ENCODE data around the gene HOXB3.

HOXB3 gene

GRCh38 chr17:48596735-48597527, 6.9 kb upstream of the HOXB3 start:
- DNase-seq, result no peak

GRCh38 chr17:48596000-48596734, 6.1 kb upstream of the HOXB3 start:
- DNase-seq, result no peak

GRCh38 chr17:48595278-48595999, 5.4 kb upstream of the HOXB3 start:
- no peak for DNase-seq

GRCh38 chr17:48594538-48595277, 4.7 kb upstream of the HOXB3 start:
- DNase-seq, result no peak

- peak; percentile 54 for DNase-seq
These were observed 3.9 kb upstream of the HOXB3 start for GRCh38 chr17:48593840-48594537.

- no peak for DNase-seq
These were observed 3.2 kb upstream of the HOXB3 start, which contains the start of gene HOXB5 for GRCh38 chr17:48593126-48593829. HOXB5 (minus strand) TSS chr17:48593779; CDS start chr17:48593682, 97 bp downstream.

- no peak for DNase-seq
These were observed 2.5 kb upstream of the HOXB3 start for GRCh38 chr17:48592577-48592976.

- no peak for DNase-seq
These were observed 2.0 kb upstream of the HOXB3 start for GRCh38 chr17:48592057-48592514.

GRCh38 chr17:48591255-48592056, 1.4 kb upstream of the HOXB3 start:
- no peak for DNase-seq

GRCh38 chr17:48590607-48591161, 643 bp upstream of the HOXB3 start:
- no peak for DNase-seq

- no peak for DNase-seq
These were observed 796 bp downstream of the HOXB3 start for GRCh38 chr17:48589060-48589830.

GRCh38 chr17:48588528-48588927, 1.5 kb downstream of the HOXB3 start:
- DNase-seq, result no peak

GRCh38 chr17:48588074-48588415, 2.0 kb downstream of the HOXB3 start:
- no peak for DNase-seq

- no peak for DNase-seq
These were observed 2.6 kb downstream of the HOXB3 start for GRCh38 chr17:48587276-48588073.

- no peak for DNase-seq
These were observed 3.4 kb downstream of the HOXB3 start for GRCh38 chr17:48586355-48587258.

GRCh38 chr17:48584223-48584741, 5.8 kb downstream of the HOXB3 start:
- no peak for DNase-seq

GRCh38 chr17:48583708-48584222, 6.3 kb downstream of the HOXB3 start:
- no peak for DNase-seq
